ENCODE data around the gene GIGYF1.

DNA sequence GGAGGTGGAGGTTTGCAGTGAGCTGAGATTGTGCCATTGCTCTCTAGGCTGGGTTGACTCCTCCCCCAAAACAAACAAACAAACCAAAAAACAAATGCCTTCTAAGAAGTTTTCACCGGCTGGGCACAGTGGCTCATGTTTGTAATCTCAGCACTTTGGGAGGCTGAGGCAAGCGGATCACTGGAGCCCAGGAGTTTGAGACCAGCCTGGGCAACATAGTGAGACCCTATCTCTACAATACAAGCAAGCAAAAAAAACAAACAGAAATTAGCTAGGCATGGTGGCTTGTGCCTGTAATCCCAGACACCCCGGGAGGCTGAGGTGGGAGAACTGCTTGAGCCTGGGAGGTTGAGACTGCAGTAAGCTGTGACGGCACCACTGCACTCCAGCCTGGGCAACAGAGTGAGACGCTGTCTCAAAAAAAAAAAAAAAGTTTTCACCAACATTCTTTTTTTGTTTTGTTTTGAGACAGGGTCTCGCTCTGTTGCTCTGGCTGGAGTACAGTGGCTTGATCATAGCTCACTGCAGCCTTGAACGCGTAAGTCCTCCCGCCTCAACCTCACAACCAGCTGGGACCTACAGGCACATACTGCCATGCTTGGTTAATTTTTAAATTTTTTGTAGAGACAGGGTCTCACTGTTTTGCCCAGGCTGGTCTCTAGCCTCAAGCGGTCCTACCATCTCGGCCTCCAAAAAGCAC lies 38.0 kb upstream of the GIGYF1 start:
- TF ChIP-seq EZH2 (IDR thresholded peaks at IDR 0.05), result no peak
- no peak for TF ChIP-seq POLR2AphosphoS5 (IDR thresholded peaks at IDR 0.05; ENCODE audit: borderline replicate concordance, low read depth, low read length)
